ENCODE results near the gene ZNF737. TPM values are rescaled to one million over a fixed set of nuclear protein-coding genes. Genes with fewer than 3 reads are reported as not detected.

The ZNF737 gene
- total RNA-seq (2012; rRNA removed) (3.3 and 5.0 TPM in 2 replicates), polyA plus RNA-seq (2012; rRNA removed) (1.1 and 2.0 TPM in 2 replicates), Bru-seq, nascent RNA (percentile 69 among the genes with signal in this experiment), BruChase-seq, experiment 1, labeled RNA remaining after a 6-hour chase (percentile 71 among the genes with signal in this experiment), BruChase-seq, experiment 2, labeled RNA remaining after a 2-hour chase (percentile 65 among the genes with signal in this experiment)
- 0.42 and 1.0 TPM in 2 replicates for polyA plus RNA-seq (2012; cell fraction: cytosol; rRNA removed)
- 0.59 and 2.1 TPM in 2 replicates for polyA plus RNA-seq (2012; cell fraction: nucleus; rRNA removed; ENCODE audit: low replicate concordance)
- long read RNA-seq, partial matches to known transcripts, result 0 of 6 reads
- long read RNA-seq, other reads (novel, unspliced or antisense), result 4 of 6 reads

GRCh38 chr19:20565321-20566018, at the start of gene ZNF737:
Gene ZNF737 (minus strand): TSS chr19:20565781. CDS start chr19:20565640, 141 bp downstream.
- WGBS, 2 experiments (ENCODE audit: extremely low coverage in 2 of 2, insufficient read length in 1 of 2), result 0% methylated on average over 2 of the region's 28 CpGs; no CpG with 5 or more reads in 1 of the 2 experiments
- no peaks in the 10 kb centered on the region for H3K79me1 ChIP-seq (ENCODE audit: low read depth in 1 of 2, low read length in 2 of 2)
- peak within 1 kb of the TSS; percentile 82 for H3K4me3 ChIP-seq (ENCODE audit: insufficient read depth, low read depth, low read length)
- H3K4me1 ChIP-seq (ENCODE audit: control insufficient read depth, insufficient read depth, low read length), result no peaks in the 10 kb centered on the region
- H2BK5ac ChIP-seq (ENCODE audit: low read depth, low read length, poor library complexity, severe bottlenecking), result peak within 1 kb of the TSS; percentile 11
- H3K9me1 ChIP-seq (ENCODE audit: insufficient read depth, low read length), result no peaks in the 10 kb centered on the region
- H3K14ac ChIP-seq (replicated peaks; ENCODE audit: low read depth, low read length), result 0 out of 2 replicates have a peak within 1 kb of the TSS, but pooled peaks have one; percentile 29
- 0 out of 2 replicates have a peak within 1 kb of the TSS, but pooled peaks have one; percentile 20 for H3K56ac ChIP-seq (ENCODE audit: extremely low read depth, insufficient read depth, low read length)
- H3K9me3 ChIP-seq (ENCODE audit: control insufficient read depth, insufficient read depth, low read length), result peaks cover 28% of the 10 kb centered on the region
- peak within 1 kb of the TSS; percentile 87 for H2AFZ ChIP-seq (replicated peaks; ENCODE audit: low read length, poor library complexity)
- DNase-seq (peak; percentile 91), ATAC-seq (ENCODE audit: low read depth) (peak; percentile 98)
- H3K27me3 ChIP-seq (ENCODE audit: control insufficient read depth, insufficient read depth, low read length), result no peaks in the 10 kb centered on the region
- no peak within 1 kb of the TSS for H3K23ac ChIP-seq (ENCODE audit: low read depth, low read length)
- BruUV-seq (replicated peaks), result TSS peak; percentile 64
- no peaks in the 10 kb centered on the region for H4K20me1 ChIP-seq (ENCODE audit: insufficient read depth, low read length)
- H4K5ac ChIP-seq (ENCODE audit: low read depth, low read length), result peak within 1 kb of the TSS; percentile 21; the same call in 1 of the 2 replicates
- intact Hi-C loops (cut with micrococcal nuclease), result no loop called here
- H3K27ac ChIP-seq (ENCODE audit: insufficient read depth, low read length), result peak within 1 kb of the TSS; percentile 73
- no peak within 1 kb of the TSS for H2BK120ac ChIP-seq (ENCODE audit: low read depth, low read length)
- ChIA-PET POLR2A (ENCODE audit: unreplicated experiment) (no interaction called here), CTCF (interaction anchor here (1.0 kb wide), 1 partner anchor 10 kb away, joined by 3 read pairs; no protein-coding TSS in a partner anchor)
- H3K36me3 ChIP-seq (ENCODE audit: control insufficient read depth, insufficient read depth, low read length), result peaks cover 11% of the 10 kb centered on the region; the same call in 1 of the 2 replicates
- H4K8ac ChIP-seq (ENCODE audit: low read depth in 2 of 2, low read length in 2 of 2), result peak within 1 kb of the TSS; percentile 27 to 46; a peak in 3 of 4 replicates
- H2BK15ac ChIP-seq (ENCODE audit: low read depth, low read length), result no peak within 1 kb of the TSS
- in situ Hi-C loops (cut with MboI; ENCODE audit: low sequenced_read_pairs), result no loop called here
- H2AK9ac ChIP-seq (replicated peaks; ENCODE audit: low read depth, low read length, poor library complexity), result no peak within 1 kb of the TSS
- dilution Hi-C loops (cut with HindIII; ENCODE audit: low sequenced_read_pairs, unreplicated experiment), result no loop called here
- H3K18ac ChIP-seq (ENCODE audit: low read depth, low read length), result peak within 1 kb of the TSS; percentile 38; the same call in 1 of the 2 replicates
- H2AK5ac ChIP-seq (ENCODE audit: low read depth, low read length), result no peak within 1 kb of the TSS
- H3K4me2 ChIP-seq (ENCODE audit: low read depth, low read length), result peak within 1 kb of the TSS; percentile 83
- H3K9ac ChIP-seq (ENCODE audit: low read depth, low read length), result peak within 1 kb of the TSS; percentile 78
- no peak for TF ChIP-seq RAD21 (IDR thresholded peaks at IDR 0.05; ENCODE audit: low read length)
- no peak for TF ChIP-seq CHD1 (IDR thresholded peaks at IDR 0.05; ENCODE audit: low read depth, low read length)
- TF ChIP-seq, protein P1, sequence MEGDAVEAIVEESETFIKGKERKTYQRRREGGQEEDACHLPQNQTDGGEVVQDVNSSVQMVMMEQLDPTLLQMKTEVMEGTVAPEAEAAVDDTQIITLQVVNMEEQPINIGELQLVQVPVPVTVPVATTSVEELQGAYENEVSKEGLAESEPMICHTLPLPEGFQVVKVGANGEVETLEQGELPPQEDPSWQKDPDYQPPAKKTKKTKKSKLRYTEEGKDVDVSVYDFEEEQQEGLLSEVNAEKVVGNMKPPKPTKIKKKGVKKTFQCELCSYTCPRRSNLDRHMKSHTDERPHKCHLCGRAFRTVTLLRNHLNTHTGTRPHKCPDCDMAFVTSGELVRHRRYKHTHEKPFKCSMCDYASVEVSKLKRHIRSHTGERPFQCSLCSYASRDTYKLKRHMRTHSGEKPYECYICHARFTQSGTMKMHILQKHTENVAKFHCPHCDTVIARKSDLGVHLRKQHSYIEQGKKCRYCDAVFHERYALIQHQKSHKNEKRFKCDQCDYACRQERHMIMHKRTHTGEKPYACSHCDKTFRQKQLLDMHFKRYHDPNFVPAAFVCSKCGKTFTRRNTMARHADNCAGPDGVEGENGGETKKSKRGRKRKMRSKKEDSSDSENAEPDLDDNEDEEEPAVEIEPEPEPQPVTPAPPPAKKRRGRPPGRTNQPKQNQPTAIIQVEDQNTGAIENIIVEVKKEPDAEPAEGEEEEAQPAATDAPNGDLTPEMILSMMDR (conservative IDR thresholded peaks at IDR 0.05; ENCODE audit: low read depth, low read length), result peak; percentile 9; the same call in 1 of the 2 replicates
- TF ChIP-seq, protein P2, sequence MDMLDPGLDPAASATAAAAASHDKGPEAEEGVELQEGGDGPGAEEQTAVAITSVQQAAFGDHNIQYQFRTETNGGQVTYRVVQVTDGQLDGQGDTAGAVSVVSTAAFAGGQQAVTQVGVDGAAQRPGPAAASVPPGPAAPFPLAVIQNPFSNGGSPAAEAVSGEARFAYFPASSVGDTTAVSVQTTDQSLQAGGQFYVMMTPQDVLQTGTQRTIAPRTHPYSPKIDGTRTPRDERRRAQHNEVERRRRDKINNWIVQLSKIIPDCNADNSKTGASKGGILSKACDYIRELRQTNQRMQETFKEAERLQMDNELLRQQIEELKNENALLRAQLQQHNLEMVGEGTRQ (IDR thresholded peaks at IDR 0.05; ENCODE audit: low read depth, low read length), result no peak
- no peak for TF ChIP-seq POLR2A (IDR thresholded peaks at IDR 0.05; ENCODE audit: low read depth, low read length)
- peak within 1 kb of the TSS; percentile 57; the same call in 1 of the 2 replicates for H3K4ac ChIP-seq (ENCODE audit: low read depth, low read length)
- H2BK20ac ChIP-seq (ENCODE audit: low read depth, low read length), result no peak within 1 kb of the TSS
- H4K91ac ChIP-seq (ENCODE audit: insufficient read depth, low read depth, low read length), result no peak within 1 kb of the TSS; the same call in 1 of the 2 replicates

All from IMR-90 (cell line).